ENCODE results near the gene MACROD2.

DNA sequence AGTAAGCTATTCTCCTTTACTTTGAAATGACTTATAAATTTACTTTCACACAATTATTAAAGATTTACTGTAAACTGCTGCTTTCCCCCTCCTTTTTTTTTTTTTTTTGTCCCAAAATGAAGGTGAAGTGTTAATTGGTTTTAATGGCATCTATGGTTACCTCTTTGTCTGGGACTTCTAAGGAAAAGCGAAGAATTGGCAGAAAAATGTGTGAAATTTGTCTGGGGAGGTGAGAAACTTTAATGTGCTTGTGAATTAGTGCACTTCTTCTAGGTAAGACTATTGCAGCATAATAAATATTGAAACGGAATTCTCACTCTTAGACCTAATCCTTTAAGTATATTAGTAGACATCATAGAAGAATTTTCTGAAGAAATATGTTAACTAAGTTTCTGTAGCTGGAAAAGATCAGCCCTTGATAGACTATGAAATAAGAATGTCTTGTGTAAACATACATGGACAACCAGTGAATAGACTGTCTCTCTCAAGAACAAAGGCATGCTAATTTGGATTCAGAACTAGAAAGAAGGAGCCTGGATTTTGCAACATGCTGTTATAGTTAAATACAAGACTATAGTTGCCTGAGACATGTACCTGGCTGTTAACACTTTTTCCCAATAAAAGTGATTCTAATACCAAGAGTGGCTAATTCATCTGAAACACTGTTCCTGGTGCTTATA lies 318.2 kb downstream of the MACROD2 start:
- no peak for TF ChIP-seq POLR2A (IDR thresholded peaks at IDR 0.05)
- TF ChIP-seq, protein P1, sequence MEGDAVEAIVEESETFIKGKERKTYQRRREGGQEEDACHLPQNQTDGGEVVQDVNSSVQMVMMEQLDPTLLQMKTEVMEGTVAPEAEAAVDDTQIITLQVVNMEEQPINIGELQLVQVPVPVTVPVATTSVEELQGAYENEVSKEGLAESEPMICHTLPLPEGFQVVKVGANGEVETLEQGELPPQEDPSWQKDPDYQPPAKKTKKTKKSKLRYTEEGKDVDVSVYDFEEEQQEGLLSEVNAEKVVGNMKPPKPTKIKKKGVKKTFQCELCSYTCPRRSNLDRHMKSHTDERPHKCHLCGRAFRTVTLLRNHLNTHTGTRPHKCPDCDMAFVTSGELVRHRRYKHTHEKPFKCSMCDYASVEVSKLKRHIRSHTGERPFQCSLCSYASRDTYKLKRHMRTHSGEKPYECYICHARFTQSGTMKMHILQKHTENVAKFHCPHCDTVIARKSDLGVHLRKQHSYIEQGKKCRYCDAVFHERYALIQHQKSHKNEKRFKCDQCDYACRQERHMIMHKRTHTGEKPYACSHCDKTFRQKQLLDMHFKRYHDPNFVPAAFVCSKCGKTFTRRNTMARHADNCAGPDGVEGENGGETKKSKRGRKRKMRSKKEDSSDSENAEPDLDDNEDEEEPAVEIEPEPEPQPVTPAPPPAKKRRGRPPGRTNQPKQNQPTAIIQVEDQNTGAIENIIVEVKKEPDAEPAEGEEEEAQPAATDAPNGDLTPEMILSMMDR (IDR thresholded peaks at IDR 0.05) = no peak
- no peak for TF ChIP-seq EP300 (IDR thresholded peaks at IDR 0.05)

Measured in ovary (tissue), 3 donors.